HG03135 (cell line): Measurements from ENCODE around the gene NUFIP1.
"Not testable (repeated sequence)": the region's sequence is repeated elsewhere in the genome, so short reads cannot be mapped to it uniquely, and the experiment has no call there.

Source experiments
- ATAC-seq: cut with Tn5 transposase; IDR thresholded peaks from one replicate; pipeline ENCODE4 v1.9.1; 2021; ENCODE audit warnings: mild to moderate bottlenecking, moderate library complexity; ENCODE audit not compliant: unreplicated experiment

The NUFIP1 gene

GRCh38 chr13:44971656-44972595 is 17.3 kb downstream of the NUFIP1 start:
- no peak for ATAC-seq

GRCh38 chr13:44969551-44970484 is 19.5 kb downstream of the NUFIP1 start:
- ATAC-seq: no peak

- ATAC-seq: no peak
Measured at GRCh38 chr13:44968434-44968815, 20.8 kb downstream of the NUFIP1 start.

DNA sequence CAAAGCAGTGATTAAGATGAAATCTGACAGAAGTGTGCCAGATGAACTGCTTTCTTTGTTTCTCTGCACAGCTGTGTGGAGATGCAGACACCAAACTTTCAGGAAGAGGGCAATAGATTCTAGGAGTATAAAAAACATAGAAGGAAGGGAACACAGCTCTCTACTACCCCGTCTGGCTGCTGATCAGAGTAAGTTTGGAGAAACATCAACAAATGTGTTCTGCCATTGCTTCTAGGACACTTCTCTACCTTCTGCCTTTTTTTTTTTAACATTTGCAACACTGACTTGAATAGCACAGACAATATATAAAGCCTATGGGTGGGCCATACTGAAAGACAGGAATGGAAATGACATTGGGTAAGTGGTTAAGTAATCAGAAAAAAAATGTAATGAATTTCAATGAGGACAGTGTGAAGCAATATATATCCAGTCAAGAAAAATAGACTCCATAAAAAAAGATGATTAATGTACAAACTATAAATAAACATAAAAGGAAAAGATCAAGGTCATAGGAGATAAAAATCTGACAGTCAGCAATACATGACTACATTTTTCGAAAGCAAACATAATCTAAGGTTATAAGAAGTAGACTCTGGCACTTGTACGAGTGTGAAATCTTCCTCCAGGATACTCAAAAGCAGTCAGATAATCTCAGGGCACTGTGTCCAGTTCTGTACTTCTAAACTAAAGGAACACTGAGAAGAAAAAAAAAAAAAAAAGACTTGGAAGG is 21.4 kb downstream of the NUFIP1 start:
- ATAC-seq: no peak

DNA sequence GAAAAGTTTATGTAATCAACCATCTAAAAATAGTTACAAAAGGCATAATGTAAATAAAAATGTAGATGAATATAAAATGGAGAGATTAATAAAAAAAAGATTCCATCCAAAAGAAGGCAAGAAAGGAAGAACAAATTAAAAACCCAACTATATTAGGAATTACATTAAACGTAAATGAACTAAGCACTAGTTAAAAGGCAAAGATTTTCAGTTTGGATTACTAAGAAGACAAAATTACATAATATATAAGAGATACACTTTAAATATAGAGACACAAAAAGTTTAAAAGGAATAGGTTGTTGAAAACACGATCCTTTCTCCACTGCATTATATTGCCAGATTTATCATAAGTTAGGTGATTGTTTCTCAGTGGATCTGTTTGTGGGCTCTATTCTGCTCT is 27.3 kb downstream of the NUFIP1 start:
- no peak for ATAC-seq

- no peak for ATAC-seq
Measured at GRCh38 chr13:44955406-44955805, 33.9 kb downstream of the NUFIP1 start.

GRCh38 chr13:44954224-44954623 is 35.0 kb downstream of the NUFIP1 start:
- no peak for ATAC-seq

- no peak for ATAC-seq
Measured at GRCh38 chr13:44952671-44953070, 36.6 kb downstream of the NUFIP1 start.

DNA sequence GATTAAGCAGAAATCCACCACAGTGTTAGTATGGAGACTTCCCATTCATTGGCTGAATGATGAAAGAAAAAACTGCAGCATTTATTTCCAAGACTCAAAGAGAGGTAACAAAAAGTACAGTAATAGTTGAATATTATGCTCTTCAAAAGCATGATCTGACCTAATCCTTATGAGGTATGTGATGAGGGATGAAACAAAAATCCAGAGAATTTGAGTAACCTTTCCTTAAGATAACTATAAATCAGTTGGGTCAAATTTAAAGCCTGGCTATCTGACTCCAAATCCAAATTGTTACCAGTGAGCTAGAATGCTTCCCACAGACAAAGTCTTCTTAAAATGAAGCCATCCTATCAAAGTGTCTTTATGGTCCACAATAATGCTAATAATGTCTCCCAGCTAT is 38.1 kb downstream of the NUFIP1 start:
- ATAC-seq: no peak

DNA sequence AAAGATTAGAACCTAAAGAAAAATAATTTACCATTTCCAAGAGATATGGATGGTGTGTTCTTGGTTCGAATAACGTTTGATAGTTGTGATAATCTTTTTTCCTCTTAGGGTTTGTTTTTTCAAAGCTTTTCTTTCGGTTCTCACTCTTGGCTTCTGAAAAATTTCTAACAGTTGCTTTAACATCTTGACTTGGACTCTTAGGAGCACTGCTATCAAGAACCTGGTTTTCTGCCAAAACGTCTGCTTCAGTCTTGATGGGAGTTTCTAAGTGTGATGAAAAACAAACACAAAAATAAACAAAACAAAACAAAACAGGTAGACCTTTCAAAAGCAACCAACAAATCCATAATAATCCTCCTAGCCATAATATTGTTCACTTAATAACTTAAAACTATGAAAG is 45.9 kb downstream of the NUFIP1 start:
- ATAC-seq: not testable (repeated sequence)

DNA sequence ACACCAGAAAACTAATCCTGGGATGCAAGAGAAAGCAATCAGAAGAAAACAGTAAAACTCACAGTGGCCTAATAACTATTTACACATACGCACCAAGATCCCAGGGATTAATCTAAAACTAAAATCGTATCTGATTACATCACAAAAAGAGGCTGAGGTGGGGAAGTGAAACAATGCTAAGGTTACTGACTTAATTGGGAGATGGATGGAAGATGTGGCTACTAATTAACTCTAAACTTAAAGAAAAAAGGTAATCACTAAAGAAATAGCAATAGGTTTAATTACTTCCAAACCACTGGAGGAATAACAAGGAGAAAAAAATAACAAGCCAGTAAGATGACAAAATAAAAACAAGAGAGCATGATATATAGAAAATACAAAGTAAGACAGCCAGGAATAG is 50.4 kb downstream of the NUFIP1 start:
- ATAC-seq: no peak

DNA sequence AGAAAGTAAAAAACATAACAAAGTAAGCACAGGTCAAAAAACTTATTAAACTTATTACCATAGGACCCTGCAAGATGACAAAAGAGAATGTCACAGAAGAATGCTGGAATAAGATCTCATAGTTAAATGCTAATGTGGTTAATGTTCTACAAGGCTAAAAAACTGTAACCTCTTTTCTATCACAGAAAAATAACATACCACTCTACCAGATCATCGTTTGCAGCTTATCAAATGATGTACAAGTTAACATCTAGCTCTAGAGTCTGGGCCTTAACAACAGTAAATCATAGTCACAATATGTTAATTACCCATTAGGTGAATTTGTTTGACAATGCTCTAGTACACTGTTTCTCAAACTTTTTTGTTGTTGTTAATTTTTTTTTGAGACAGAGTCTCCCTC is 53.0 kb downstream of the NUFIP1 start:
- no peak for ATAC-seq

DNA sequence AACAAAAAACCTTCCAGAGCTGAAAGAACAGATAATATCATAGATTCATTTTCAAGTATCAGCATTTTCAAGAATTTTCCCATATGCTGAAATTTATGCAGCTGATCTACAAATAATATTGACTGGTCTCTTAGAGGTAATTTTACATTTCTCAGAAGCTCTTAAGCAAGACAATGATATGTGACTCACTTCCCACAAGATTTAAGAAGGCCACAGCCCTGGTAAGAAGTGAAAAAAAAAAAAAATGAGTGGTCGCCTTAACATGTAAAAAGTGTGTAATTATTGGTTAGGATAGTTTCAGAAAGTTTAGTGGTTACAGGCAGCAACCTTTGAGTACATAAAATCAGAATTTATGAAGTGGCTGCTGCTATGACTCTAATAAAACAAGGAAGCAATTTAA is 54.5 kb downstream of the NUFIP1 start:
- ATAC-seq: no peak

- no peak for ATAC-seq
Measured at GRCh38 chr13:44932850-44933251, 56.4 kb downstream of the NUFIP1 start.

GRCh38 chr13:44932171-44932849 is 57.0 kb downstream of the NUFIP1 start:
- ATAC-seq: no peak

- no peak for ATAC-seq
Measured at GRCh38 chr13:44930963-44931623, 58.2 kb downstream of the NUFIP1 start.

- no peak for ATAC-seq
Measured at GRCh38 chr13:44930280-44930679, 59.0 kb downstream of the NUFIP1 start.

- ATAC-seq: no peak
Measured at GRCh38 chr13:44929692-44930091, 59.6 kb downstream of the NUFIP1 start.

GRCh38 chr13:44927968-44928367 is 61.3 kb downstream of the NUFIP1 start:
- ATAC-seq: no peak
